HG03066 (cell line): ENCODE data around the gene STXBP1.

ENCODE experiments used
- ATAC-seq: cut with Tn5 transposase; IDR thresholded peaks from one replicate; pipeline ENCODE4 v1.9.1; 2021; ENCODE audit warnings: low read depth; ENCODE audit not compliant: unreplicated experiment

Gene STXBP1

DNA sequence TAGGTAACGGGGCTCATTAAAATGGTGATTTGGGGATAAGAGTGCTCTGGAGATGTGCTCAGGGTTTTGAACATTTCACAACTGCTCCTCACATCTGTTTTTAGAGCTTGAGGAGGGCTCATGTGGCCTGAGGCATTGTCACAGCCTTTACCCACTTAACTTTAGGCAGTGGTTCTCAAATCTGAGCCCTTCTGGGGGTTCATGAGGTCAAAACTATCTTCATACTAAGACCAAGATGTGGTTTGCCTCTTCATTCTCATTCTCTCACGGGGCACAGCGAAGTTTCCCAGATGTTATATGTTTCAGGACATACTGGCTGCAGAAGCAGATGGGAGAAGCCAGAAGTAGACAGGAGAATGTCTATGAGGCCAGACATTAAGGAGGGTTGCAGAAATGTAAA, 38.4 kb downstream of the STXBP1 start:
- ATAC-seq: no peak

DNA sequence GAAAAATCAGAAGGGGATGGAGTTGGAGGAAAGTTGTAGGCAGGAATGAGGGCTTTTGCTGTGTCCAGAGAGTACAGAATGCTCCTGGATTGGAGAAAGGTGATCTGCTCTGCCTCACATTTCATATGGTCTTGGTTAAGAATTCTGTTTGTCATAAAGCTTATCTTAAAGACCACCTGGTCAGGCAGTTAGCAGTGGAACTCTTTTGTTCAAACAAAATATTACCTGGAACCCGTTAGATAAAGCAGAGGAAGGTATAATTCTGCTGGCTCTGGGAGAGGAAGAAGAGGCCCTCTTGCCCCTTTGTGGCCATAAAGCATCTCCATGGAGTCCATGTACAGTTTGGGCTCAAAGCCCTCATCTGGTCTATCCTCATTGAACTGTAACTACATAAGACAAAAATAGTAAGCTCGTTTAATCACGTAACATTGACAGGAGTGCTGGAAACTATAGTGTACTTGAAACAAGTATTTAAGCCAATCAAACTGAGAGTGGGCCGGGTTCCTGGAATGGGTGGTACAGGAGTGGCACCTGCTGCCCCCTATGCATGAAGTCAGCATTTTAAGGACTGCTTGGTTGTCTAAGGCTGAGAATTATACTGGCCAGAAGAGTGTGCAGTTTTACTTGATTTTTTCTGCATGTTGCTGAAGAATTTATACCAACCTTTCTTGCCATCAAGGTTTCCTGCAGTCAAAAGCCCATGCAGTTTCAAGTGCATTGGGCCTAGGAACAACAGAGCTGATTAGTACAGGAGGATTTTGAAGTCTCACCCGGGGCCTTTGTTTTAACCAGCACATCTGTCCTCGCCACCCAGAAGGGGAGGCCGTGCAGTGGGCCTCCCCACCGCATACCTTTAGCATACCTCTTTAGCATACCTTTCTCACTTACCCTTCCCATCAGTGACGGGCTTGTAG, 39.9 kb downstream of the STXBP1 start:
- ATAC-seq: no peak

DNA sequence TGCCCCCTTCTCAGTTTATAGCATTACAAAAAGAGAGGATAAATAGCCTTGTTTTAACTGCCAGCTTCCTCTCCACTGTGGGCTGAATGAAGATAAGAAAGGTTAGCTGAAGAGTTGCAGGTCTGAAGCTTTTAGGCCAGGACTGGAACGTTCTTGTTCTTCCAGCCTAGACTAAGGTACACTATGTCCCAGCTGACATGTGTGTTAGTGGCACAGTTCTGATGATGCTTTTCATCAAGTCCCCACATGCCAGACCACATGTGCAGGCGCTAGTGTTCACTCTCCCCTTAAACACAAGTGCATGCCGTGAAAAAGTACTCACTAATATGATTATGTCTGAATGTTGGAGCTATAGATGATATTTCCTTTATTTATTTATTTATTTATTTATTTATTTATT, 40.7 kb downstream of the STXBP1 start:
- no peak for ATAC-seq

DNA sequence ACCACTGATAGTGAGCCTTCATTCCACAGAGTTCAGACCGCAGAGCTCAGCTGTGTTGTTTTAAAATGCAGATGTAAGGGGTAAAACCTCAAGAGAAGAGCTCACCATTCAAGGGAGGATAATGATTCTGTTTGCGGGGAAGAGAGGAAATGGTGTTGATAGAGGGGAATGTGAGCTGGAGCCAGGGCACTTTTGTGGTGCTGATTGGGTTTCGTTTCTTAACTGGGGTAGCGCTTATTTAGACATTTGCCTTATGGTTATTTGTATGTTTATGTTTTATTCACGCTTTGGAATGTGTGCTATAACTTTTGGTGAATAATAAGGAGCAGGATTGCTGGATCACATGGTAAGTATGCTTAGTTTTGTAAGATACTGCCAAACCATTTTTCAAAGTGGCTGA, 42.5 kb downstream of the STXBP1 start:
- no peak for ATAC-seq

DNA sequence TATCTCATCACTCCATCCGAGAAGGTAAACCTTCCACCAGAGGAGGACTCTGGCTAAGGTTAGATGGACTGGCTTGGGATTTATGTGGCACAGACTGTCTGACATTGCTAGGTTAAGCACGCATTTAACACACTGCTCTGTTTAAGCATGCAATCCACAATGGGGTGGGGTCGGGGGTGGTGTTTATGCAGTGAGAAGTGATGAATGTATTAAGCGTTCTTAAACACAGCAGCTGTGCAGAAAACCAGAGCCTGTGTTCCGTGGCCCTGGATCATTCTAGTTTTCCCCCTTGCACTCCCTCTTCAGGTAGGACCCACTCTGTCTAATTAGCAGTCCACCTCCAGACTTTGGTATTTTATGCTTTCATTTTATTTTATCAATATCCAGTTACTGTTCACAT, 46.4 kb downstream of the STXBP1 start:
- ATAC-seq: no peak

DNA sequence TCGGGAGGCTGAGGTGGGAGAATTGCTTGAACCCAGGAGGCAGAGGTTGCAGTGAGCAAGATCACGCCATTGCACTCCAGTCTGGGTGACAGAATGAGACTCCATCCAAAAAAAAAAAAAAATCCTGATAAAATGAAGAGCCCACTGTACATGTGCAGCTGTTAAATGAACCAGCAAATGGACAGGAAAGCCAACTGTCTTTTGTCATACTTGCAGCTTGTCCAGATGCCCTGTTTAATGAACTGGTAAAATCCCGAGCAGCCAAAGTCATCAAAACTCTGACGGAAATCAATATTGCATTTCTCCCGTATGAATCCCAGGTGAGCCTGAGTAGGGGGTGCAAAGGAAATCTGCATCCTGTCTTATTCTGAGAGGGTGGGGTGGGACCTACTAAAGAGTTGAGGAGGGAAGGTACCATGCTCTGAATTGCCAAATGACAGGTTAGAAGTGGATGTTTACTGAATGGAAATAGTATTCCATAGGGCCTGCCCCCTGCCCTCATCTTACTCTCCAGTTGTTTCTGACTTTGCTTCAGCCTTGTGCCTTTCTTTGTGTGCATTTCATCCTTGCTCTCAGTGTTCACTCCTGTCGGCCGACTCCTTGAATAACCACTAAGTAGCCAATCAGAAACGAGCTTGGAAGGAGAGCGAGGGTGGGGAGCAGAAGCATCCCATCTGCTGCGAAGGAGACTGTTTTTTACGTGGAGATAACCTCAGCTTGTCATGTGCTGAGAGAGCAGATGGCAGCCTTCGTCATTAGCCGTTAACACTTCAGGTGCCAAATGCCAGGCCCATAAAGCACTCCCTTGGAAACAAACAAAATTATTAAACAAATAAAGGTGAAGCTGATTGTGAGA, 49.0 kb downstream of the STXBP1 start:
- no peak for ATAC-seq

DNA sequence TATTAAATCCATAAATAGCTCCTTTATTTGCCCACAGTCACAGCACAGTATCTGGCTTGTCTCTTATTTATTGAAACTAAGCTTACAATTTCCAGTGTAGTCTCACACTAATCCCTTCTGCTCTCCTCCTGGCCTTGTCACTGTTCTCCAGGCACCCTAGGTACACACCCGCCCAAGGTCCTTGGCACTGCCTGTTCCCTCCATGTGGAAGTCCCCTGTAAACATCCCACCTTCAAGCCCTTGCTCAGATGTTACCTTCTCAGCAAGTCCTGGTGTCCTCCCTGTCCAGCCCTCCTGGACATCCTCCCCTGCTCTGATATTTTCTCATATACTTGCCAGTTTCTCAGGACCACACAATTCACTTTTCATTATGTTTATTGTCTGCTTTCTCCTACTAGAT, 50.5 kb downstream of the STXBP1 start:
- ATAC-seq: no peak

DNA sequence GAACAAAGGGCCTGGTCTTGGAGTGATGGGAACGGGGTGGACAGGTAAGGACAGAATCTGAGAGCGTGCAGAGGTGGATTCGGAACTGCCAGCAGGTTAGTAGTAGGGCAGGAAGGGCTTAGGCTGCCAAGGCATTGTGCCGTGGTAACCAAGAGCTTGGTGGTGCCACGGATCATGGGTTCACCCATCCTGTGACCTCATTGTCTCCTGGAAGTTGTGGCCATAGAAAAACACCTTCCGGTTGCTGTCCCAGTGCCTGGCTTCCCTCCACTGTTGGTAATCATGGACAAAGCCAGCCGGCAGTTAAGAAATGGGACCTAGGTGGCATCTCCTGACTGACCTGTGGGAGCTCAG, 52.2 kb downstream of the STXBP1 start:
- no peak for ATAC-seq

DNA sequence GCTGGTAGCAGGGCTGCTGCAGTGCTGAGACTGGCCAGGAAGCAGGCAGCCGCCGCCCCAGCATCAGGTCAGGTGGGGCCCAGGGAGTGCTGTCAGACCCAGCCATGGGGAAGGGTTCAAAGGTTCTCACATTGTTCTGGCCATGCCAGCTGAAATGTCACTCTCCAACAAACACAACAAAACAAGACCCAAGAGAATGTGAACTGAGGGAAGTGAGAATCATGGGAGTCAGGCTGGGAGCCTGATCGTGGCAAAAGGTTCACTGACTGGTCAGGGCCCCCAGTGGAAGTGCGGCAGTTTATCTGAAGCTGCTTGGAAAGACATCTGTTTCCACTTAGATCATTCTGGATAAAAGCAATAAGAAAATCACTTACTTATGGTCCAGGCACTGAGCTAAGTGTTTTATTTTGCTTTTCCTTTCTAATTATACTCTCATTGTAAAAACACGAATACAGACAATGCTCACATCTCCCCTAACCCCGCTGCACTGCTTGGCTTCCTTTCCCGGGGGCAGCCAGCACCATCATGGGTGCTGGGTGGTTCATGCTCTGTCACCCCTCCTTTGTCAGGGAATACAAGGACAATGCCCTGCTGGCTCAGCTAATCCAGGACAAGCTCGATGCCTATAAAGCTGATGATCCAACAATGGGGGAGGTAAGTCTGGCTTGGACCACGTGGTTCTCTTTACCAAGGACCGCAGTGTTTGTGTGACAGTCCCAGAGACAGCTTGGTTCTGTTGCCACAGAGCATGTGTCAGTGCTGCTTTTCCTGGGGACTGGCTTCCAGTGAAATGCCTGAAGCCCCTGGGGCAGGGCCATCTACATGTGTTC, 52.8 kb downstream of the STXBP1 start:
- no peak for ATAC-seq

DNA sequence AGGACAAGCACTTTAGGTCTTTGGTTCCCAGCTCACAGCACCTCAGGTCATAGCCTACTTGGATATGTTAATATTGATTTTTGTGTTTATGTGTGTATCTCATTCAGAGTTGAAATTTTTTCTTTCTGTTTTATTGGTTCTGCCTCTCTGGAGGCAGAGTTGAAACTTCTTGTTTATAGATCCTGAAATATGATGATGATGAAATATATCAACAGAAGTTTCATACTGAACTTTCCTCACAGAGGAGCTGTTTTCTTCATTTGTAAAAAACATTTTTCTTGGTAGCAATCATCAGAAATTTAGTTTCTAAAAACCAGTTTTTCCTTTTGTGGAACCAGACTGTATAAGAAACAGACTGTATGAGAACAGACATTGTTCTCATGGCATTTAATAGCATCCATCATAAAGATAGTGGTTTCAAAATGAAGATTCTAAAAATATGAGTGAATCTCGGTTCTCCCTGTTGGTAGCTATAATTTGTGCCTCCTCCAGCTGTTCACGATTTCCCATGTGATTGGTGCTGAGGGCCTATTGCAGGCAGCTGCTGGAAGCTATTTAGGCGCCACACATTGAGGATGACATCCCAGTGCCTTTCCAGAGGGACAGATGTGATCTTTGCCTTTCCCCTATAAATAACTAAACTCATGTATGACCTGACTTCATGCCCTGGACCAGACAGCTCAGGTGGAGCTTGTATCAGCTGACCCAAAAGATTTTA, 55.2 kb downstream of the STXBP1 start:
- no peak for ATAC-seq

DNA sequence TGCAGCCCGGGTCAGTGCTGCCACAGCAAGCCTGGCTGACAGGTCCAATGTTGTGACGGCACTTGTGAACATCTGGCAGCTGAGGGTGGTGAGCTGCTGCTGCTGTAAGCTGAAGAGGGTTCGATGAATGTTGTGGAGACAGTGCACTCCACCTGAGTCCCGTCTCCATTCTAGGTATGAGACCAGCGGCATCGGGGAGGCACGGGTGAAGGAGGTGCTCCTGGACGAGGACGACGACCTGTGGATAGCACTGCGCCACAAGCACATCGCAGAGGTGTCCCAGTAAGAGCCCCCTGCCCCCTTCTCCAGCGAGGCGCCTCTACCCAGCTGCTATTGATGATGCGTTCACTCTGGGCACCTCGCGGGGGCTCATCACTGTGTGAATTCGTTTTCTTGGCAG, 55.8 kb downstream of the STXBP1 start:
- ATAC-seq: no peak

DNA sequence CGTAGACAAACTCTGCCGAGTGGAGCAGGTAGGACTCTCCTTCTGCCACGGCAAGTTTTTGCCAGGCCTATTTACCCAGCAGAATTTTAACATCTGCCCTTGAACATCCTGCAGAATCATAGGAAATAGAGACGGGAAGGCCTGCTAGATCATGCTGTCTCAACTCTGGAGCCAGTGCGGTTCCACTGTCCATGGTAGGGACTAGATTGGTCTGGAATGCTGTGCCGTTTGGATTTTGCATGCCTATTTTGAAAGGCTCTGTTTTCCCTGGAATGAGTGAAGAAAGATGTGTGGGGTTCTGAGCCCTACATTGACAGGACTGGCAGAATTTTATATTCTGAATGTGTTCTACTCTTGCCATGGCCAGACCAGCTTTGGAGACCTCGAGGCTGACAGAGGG, 61.2 kb downstream of the STXBP1 start:
- no peak for ATAC-seq

DNA sequence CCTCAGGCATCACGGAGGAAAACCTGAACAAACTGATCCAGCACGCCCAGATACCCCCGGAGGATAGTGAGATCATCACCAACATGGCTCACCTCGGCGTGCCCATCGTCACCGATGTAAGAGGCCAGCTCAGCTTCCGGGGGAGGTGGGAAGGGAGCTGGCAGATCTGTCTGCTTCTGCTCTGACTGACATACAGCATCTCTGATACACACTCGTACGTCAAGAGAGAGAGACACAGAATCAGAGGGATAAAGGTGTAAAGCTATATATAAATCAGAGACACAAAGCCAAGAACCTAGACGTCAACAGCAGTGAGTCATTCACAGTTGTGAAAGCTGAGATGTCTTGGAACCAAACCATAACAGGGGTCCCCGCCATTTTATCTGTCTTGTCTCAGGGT, 64.6 kb downstream of the STXBP1 start:
- ATAC-seq: no peak

DNA sequence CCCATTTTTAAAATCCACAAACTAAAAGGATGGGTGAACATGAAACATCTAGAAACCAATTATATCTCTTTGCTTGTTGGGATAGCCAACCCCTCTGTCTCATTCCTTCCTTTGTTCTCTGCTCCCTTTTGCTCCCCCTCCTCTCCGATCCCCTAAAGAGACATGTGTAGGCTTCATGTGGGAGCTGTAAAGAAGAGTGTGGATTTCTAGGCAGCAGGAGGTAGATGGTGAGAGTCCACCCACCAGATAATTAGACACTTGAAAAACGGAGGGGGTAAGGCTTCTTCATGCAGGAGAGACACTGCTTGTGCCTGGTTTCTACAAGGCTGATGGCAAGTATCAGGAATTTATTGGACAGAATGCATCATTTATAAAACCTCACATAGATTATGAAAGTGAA, 67.4 kb downstream of the STXBP1 start:
- ATAC-seq: no peak

DNA sequence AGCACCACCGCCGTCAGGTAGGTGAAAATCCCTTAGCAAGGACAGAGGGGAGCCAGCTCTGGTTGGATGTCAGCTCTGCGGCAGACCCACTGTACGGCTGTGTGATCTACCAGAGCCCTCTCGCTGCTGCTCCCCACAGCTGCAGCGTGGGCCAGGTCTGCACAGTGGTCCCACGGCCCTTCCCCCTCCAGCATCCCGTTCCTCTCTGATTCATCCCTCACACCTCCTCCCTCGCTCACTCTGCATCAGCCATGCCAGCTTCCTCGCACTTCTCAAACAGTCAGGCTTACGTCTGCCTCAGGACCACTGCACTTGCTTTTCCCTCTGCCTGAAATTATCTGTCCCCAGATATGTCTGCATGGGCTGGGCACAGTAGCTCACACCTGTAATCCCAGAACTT, 68.1 kb downstream of the STXBP1 start:
- ATAC-seq: no peak

DNA sequence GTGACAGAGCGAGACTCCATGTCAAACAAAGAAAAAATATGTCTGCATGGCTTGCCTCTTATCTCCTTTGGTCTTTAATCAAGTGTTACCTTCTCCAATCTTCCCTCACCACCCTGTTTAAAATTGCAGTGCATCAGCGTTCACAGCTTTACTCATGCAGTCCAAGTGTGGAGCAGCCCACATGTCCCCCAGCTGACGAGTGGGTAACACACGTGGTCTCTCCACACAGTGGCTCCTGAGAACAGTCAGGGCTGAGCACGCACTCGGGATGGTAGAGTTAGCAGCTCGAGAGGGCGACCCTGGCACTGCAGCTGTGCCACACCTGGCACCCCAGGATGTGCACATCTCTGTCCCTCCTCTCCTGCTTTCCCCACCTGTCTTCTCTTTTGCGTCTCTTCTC, 68.8 kb downstream of the STXBP1 start:
- no peak for ATAC-seq

DNA sequence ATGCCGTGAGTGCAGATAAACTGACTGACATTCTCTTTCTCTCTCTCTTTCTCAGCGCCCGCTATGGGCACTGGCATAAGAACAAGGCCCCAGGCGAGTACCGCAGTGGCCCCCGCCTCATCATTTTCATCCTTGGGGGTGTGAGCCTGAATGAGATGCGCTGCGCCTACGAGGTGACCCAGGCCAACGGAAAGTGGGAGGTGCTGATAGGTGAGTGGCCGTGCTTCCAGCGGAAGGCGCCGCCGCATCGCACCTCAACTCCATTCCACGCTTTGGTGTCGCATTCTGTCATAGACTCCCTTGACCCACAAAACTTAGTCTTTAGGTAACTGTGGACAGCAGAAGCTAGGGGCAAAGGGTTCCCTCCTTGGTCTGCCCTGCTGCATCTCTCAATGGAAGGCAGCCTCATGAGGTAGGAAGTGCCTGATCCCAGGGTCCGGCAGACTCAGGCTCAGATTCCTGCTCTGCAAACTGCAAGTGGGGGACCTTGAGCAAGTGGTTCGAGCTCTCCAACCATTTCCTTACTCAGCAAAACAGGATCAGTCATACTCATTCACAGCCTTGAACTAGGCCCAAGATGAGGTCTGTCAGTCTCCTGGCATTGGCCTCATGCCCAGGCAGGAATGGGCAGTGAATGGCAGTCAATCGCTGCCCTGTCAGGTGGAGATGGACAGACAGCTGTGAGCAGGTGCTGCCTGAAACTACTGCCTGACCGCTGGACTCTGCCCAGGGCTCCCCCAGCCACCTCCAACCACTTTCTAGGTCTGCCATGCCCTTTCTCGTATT, 70.5 kb downstream of the STXBP1 start:
- ATAC-seq: no peak

DNA sequence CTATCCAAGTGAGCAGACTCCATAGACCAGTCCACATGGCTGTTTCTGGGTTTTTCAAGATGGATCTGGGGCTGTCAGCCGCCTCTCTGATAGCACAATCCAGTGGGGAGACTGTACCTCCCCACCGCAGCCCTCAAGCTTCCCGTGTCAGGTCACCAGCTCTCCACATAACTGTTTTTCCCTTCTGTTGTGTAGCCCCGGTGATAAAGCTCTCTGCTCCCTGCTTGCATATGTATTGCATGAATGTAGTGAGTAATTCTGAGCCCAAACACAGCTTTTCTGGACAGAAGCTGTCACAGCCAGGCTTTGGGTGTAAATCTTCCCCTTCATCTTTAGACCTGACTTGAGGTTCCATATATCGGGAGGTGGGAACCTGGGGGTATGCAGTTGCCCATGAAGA, 71.6 kb downstream of the STXBP1 start:
- no peak for ATAC-seq

DNA sequence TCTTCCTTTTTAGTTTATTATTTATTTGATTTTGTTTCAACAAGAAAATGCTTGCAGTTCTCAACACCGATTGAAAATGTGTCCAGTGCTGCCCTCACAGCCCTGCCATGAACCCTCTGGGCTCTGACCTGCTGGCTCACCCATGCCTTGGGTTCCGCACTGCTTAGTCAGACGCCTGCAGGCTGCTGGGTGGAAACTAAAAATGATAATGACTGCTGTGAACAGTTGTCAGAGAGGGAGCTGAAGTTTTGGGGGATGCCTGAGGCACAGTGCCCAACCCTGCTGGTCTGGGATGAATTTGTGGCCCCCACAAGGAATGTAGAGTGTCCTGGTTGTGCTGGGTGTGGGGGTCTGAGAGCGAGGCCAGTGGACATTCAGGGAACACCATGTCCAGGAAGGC, 72.5 kb downstream of the STXBP1 start:
- ATAC-seq: no peak
